CD4-positive, CD25-positive, alpha-beta regulatory T cell (primary cell): ENCODE results near the gene BCL2. TPM values are rescaled to one million over a fixed set of nuclear protein-coding genes. Genes with fewer than 3 reads are reported as not detected.

Experiments
- ATAC-seq, 2 donors: fragments of 150-1000 bp; cut with Tn5 transposase; one replicate each; pipeline ENCODE4 v1.10.0; 2021; ENCODE audit warnings: low read depth in 2 of 2, moderate number of reproducible peaks in 2 of 2, moderate library complexity in 1 of 2
- DNase-seq, 3 donors: peaks; one replicate each; pipeline versions ENCODE4 v3.0.0 to v3.0.0-alpha.2; 2012 to 2022; ENCODE audit warnings: mixed read lengths in 1 of 3
- H3K27ac ChIP-seq: one replicate; pipeline ENCODE4 v1.7.0; 2013; ENCODE audit warnings: mild to moderate bottlenecking, low read length; ENCODE audit not compliant: insufficient read depth, poor library complexity, severe bottlenecking
- H3K27me3 ChIP-seq: one replicate; pipeline ENCODE4 v1.7.0; 2013; ENCODE audit warnings: low read length; ENCODE audit not compliant: control insufficient read depth, insufficient read depth
- H3K36me3 ChIP-seq: one replicate; pipeline ENCODE4 v1.7.0; 2013; ENCODE audit warnings: mild to moderate bottlenecking, low read length, moderate library complexity; ENCODE audit not compliant: control insufficient read depth, insufficient read depth
- H3K4me1 ChIP-seq: 2 replicates; pipeline ENCODE4 v1.7.0; 2013; ENCODE audit warnings: mild to moderate bottlenecking, low read length; ENCODE audit not compliant: insufficient read depth, control insufficient read depth, poor library complexity, severe bottlenecking
- H3K4me3 ChIP-seq: one replicate; pipeline ENCODE4 v1.7.0; 2013; ENCODE audit warnings: low read depth, mild to moderate bottlenecking, low read length, moderate library complexity
- H3K9me3 ChIP-seq, 2 experiments: 1 replicate in 1 of 2; 2 replicates in 1 of 2; pipeline ENCODE4 v1.7.0; 2013; ENCODE audit warnings: low read length in 2 of 2, mild to moderate bottlenecking in 1 of 2, moderate library complexity in 1 of 2; ENCODE audit not compliant: control insufficient read depth in 2 of 2
- H3K27ac Mint-ChIP-seq, 3 donors: one replicate each; pipeline ENCODE4 v1.8.0; 2020 to 2022; ENCODE audit warnings: mild to moderate bottlenecking in 3 of 3, mixed read lengths in 3 of 3, moderate library complexity in 2 of 3
- H3K27me3 Mint-ChIP-seq: one replicate; pipeline ENCODE4 v1.8.0; 2022; ENCODE audit warnings: mild to moderate bottlenecking, mixed read lengths
- H3K36me3 Mint-ChIP-seq: one replicate; pipeline ENCODE4 v1.8.0; 2020; ENCODE audit warnings: mixed read lengths
- H3K4me1 Mint-ChIP-seq, 4 donors: one replicate each; pipeline ENCODE4 v1.8.0; 2020 to 2022; ENCODE audit warnings: mixed read lengths in 4 of 4, mild to moderate bottlenecking in 1 of 4
- H3K4me3 Mint-ChIP-seq, 4 donors: one replicate each; pipeline ENCODE4 v1.8.0; 2020 to 2022; ENCODE audit warnings: mild to moderate bottlenecking in 4 of 4, mixed read lengths in 4 of 4, moderate library complexity in 3 of 4
- H3K9me3 Mint-ChIP-seq, 7 donors: one replicate each; pipeline ENCODE4 v1.8.0; 2020 to 2022; ENCODE audit warnings: mixed read lengths in 7 of 7, mild to moderate bottlenecking in 3 of 7, moderate library complexity in 2 of 7
- polyA plus RNA-seq, 4 donors: library from polyadenylated mRNA; unstranded; fragments of 300-500 nt; fragmentation: Illumina TruSeq; gene quantifications; one replicate each; pipeline ENCODE4 v1.2.3, GENCODE V29; 2021
- total RNA-seq: library from RNA; stranded (reverse); gene quantifications from one replicate; pipeline ENCODE4 v1.2.3, GENCODE V29; 2022

BCL2 gene
- total and polyA plus RNA-seq, 5 donors from 2014 or later = 19.1 to 125 (median 31.1) TPM

DNA sequence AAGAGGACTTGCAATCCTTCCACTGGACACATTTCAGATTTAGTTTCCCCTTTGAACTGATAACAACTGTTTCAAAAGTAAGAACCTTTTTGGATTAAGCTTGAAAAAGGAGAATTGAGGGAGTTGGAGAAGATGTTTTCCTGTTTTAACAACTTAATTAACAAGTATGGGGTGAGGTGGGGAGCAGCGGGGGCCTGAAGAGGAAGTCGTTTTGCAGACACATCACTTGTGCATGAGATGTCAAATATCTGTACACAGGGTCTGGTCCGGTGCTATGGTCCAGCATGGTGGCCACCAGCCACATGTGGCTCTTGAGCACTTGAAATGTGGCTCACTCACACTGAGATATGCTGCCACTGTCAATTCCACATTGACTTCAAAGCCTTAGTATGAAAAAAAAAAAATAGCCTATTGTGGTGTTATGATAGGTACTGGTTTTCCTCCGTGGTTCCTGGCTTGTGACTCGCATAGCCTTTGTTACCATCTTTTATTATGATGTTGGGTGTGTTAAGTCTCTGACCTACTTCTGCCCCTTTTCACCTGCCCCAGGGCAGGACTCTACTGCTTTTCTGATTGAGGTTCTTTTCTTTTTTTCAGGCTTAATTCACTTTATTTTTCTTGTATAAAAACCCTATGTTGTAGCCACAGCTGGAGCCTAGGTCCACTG is 205.5 kb downstream of the BCL2 start:
- H3K9me3 Mint-ChIP-seq = peaks cover 0 to 15% (median 9%) of the 10 kb centered on the region in 7 donors
- DNase-seq (no peak), ATAC-seq (no peak)
- Histone ChIP-seq H3K27me3 (peaks cover 17% of the 10 kb centered on the region), H3K9me3 (peaks cover 12% of the 10 kb centered on the region in 2 experiments), H3K27ac (no peak overlapping the region), H3K4me3 (no peak overlapping the region), H3K36me3 (no peaks in the 10 kb centered on the region), H3K4me1 (no peaks in the 10 kb centered on the region)
- H3K27ac Mint-ChIP-seq = no peak overlapping the region
- peaks cover 0 to 9% (median 7%) of the 10 kb centered on the region in 4 donors for H3K4me1 Mint-ChIP-seq
- peaks cover 5% of the 10 kb centered on the region for H3K36me3 Mint-ChIP-seq
- peaks cover 48% of the 10 kb centered on the region for H3K27me3 Mint-ChIP-seq
- no peak overlapping the region for H3K4me3 Mint-ChIP-seq

DNA sequence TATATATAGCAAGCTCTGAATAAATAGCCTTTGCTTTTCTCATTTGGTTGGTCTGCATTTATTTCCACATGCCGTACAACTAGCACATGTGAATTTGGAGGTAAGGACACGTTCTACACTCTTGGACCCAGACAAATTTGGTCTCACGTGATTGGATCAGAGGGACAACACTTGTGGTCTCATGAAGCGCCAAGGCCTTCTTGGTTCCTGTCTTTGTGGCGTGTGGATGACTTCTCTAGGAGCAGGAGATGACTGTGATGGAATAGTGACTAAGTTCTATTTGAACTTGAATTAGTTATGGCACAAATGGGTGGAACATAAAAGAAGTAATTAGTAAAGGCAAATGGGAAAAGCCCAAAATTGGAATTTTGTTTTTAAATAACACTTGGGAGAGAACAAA is 206.9 kb downstream of the BCL2 start:
- Histone ChIP-seq H3K36me3 (no peaks in the 10 kb centered on the region), H3K27ac (no peak overlapping the region), H3K9me3 (peaks cover 12% of the 10 kb centered on the region in 2 experiments), H3K4me1 (no peaks in the 10 kb centered on the region), H3K4me3 (no peak overlapping the region), H3K27me3 (peaks cover 15% of the 10 kb centered on the region)
- peaks cover 0 to 9% (median 4%) of the 10 kb centered on the region in 4 donors for H3K4me1 Mint-ChIP-seq
- no peak overlapping the region for H3K27ac Mint-ChIP-seq
- peaks cover 0 to 15% (median 9%) of the 10 kb centered on the region in 7 donors for H3K9me3 Mint-ChIP-seq
- peaks cover 5% of the 10 kb centered on the region for H3K36me3 Mint-ChIP-seq
- no peak overlapping the region for H3K4me3 Mint-ChIP-seq
- ATAC-seq = no peak
- DNase-seq = no peak
- H3K27me3 Mint-ChIP-seq = peaks cover 49% of the 10 kb centered on the region

DNA sequence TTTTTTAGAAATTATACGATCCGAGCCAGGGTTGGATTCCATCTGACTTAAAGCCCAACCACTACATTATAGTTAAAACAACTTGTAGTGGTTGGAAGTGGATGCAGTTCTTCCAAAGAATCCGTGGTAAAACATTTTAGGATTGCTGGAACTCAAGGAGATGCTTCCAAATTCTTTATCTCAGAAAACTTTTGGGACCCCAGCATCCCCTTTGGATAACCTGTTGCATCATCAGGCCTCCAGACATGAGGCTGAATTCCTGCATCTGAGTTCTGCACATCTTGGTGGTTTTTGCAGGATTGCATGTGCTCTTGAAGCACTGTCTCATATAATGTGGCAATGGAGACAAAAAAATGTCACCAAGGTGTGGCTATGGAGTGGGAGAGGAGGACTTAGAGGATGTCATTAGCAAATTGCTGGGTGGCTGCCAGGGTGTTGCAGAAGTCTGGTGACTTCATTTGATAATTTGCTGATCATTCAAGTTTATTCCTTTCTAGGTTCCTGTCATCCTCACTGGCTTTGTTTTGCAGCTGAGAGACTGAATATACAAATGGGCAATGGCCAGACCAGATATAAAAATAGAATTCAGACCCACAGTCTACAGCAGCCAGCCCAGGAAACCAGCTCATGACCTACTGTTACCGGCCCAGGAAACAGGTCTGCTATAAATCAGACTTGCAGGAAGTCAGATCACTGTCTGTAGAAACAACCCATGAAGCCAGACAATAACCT is 207.7 kb downstream of the BCL2 start:
- Histone ChIP-seq H3K36me3 (no peaks in the 10 kb centered on the region), H3K9me3 (peaks cover 12% of the 10 kb centered on the region in 2 experiments), H3K4me3 (no peak overlapping the region), H3K27me3 (peaks cover 13% of the 10 kb centered on the region), H3K4me1 (peaks cover 4% of the 10 kb centered on the region), H3K27ac (no peak overlapping the region)
- Mint-ChIP-seq H3K27ac (no peak overlapping the region), H3K4me3 (no peak overlapping the region), H3K4me1 (peaks cover under 1 to 17% (median 8%) of the 10 kb centered on the region in 4 donors), H3K9me3 (peaks cover 0 to 15% (median 9%) of the 10 kb centered on the region in 7 donors), H3K27me3 (peaks cover 42% of the 10 kb centered on the region), H3K36me3 (peaks cover 5% of the 10 kb centered on the region)
- ATAC-seq = peak in 1 of 2 donors; percentile 34
- DNase-seq = no peak

GRCh38 chr18:63109802-63110201 is 209.8 kb downstream of the BCL2 start:
- H3K36me3 ChIP-seq = no peaks in the 10 kb centered on the region
- H3K4me1 Mint-ChIP-seq = peaks cover 4 to 24% (median 14%) of the 10 kb centered on the region in 4 donors
- DNase-seq = no peak
- no peak overlapping the region for H3K27ac ChIP-seq
- H3K4me3 ChIP-seq = no peak overlapping the region
- no peak overlapping the region for H3K4me3 Mint-ChIP-seq
- peaks cover 6% of the 10 kb centered on the region for H3K27me3 ChIP-seq
- H3K9me3 Mint-ChIP-seq = peaks cover 0 to 15% (median 9%) of the 10 kb centered on the region in 7 donors
- H3K36me3 Mint-ChIP-seq = peaks cover 5% of the 10 kb centered on the region
- no peak for ATAC-seq
- H3K27me3 Mint-ChIP-seq = peaks cover 31% of the 10 kb centered on the region
- H3K27ac Mint-ChIP-seq = no peak overlapping the region
- peaks cover 12% of the 10 kb centered on the region in 2 experiments for H3K9me3 ChIP-seq
- H3K4me1 ChIP-seq = peaks cover 10% of the 10 kb centered on the region

GRCh38 chr18:63109022-63109421 is 210.5 kb downstream of the BCL2 start:
- H3K27ac Mint-ChIP-seq = no peak overlapping the region
- H3K27me3 ChIP-seq = peaks cover 6% of the 10 kb centered on the region
- H3K4me1 ChIP-seq = peaks cover 10% of the 10 kb centered on the region
- H3K9me3 ChIP-seq = peaks cover 12% of the 10 kb centered on the region in 2 experiments
- H3K36me3 ChIP-seq = no peaks in the 10 kb centered on the region
- peaks cover 0 to 15% (median 7%) of the 10 kb centered on the region in 7 donors for H3K9me3 Mint-ChIP-seq
- DNase-seq (no peak), ATAC-seq (no peak)
- no peak overlapping the region for H3K4me3 Mint-ChIP-seq
- peaks cover 24% of the 10 kb centered on the region for H3K27me3 Mint-ChIP-seq
- peaks cover 5% of the 10 kb centered on the region for H3K36me3 Mint-ChIP-seq
- peaks cover 4 to 23% (median 14%) of the 10 kb centered on the region in 4 donors for H3K4me1 Mint-ChIP-seq
- no peak overlapping the region for H3K27ac ChIP-seq
- H3K4me3 ChIP-seq = no peak overlapping the region

DNA sequence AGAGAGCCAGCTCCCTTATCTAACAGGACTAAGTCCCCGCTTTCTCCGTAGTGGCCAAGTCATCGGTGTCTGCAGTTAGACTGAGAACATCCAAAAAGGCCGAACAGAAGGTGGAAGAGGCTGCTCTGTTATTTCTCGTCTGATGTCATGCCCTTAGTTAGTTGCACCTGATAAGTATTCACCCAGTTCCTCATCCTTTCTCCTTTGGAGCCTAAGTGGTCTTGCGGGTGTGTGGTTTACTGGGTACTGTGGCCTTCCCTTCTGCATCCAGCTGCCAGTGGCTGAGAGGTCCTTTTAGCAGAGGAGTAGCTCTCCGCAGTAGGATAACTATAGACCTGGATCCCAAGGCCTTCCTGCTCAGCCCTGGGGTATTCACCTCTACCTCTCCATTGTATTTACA is 211.6 kb downstream of the BCL2 start:
- ATAC-seq = no peak

DNA sequence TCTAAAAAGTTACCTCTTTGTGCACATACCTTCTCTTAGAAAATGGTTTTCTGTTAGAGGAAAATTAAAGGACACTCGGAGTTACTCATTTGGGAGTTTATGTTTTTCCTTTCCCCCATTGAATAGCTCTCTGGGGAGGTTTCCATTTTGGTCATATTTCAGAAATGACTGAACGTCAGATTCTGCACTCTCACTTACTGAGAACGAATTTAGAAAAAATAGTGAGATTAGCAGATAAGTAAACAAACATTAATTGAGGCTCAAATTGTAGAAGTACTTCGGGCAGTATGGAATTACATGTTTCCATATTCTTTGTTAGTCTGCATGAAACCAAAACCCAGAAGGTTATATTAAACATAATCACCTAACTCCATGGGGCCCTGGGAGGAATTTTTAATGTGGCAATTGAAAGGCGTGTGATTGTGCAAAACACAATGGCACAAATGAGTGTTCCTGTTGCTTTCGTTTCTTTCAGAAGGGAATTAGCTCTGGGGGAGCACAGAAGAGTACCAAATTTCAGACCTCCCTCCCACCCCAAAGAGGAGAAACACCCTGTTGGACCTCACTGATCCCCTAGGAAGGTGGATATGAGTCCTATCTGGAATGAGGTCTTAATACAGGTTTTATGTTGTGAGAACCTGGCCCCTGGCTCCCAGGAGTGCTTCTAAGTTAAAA is 212.3 kb downstream of the BCL2 start:
- H3K9me3 ChIP-seq = peaks cover 5 to 8% of the 10 kb centered on the region in 2 experiments
- H3K27me3 ChIP-seq = peaks cover 4% of the 10 kb centered on the region
- peak overlapping the region in 2 of 3 donors; percentile 1 to 44 for H3K27ac Mint-ChIP-seq
- peak overlapping the region in 3 of 4 donors; percentile 4 to 53 (median 29) for H3K4me3 Mint-ChIP-seq
- H3K27ac ChIP-seq = no peak overlapping the region
- no peaks in the 10 kb centered on the region for H3K36me3 ChIP-seq
- ATAC-seq (no peak), DNase-seq (no peak)
- H3K4me3 ChIP-seq = peak overlapping the region; percentile 22
- H3K4me1 Mint-ChIP-seq = peaks cover 4 to 23% (median 17%) of the 10 kb centered on the region in 4 donors
- no peaks in the 10 kb centered on the region for H3K36me3 Mint-ChIP-seq
- H3K9me3 Mint-ChIP-seq = peaks cover 0 to 9% (median 3%) of the 10 kb centered on the region in 7 donors
- peaks cover 23% of the 10 kb centered on the region for H3K27me3 Mint-ChIP-seq
- H3K4me1 ChIP-seq = peaks cover 10% of the 10 kb centered on the region

More for the DNA sequence above, 211.6 kb downstream of the BCL2 start:
- Histone ChIP-seq H3K27me3 (peaks cover 4% of the 10 kb centered on the region), H3K27ac (no peak overlapping the region), H3K4me1 (peaks cover 10% of the 10 kb centered on the region), H3K9me3 (peaks cover 11 to 12% of the 10 kb centered on the region in 2 experiments), H3K4me3 (no peak overlapping the region), H3K36me3 (no peaks in the 10 kb centered on the region)
- Mint-ChIP-seq H3K27ac (peak overlapping the region in 2 of 3 donors; percentile 1 to 57), H3K4me1 (peaks cover 4 to 21% (median 16%) of the 10 kb centered on the region in 4 donors), H3K9me3 (peaks cover 0 to 15% (median 7%) of the 10 kb centered on the region in 7 donors), H3K36me3 (peaks cover 5% of the 10 kb centered on the region), H3K4me3 (no peak overlapping the region), H3K27me3 (peaks cover 24% of the 10 kb centered on the region)
- no peak for DNase-seq
